TTC549 (cell line): ENCODE results near the gene BEST1.

Source experiments
- FAIRE-seq: peaks from 2 replicates; lab custom pipeline; 2012; peaks lifted over from hg19 to GRCh38; lab: Jason Lieb, UNC

The BEST1 gene

GRCh38 chr11:61916737-61917333 is 33.3 kb upstream of the BEST1 start:
- no peak for FAIRE-seq

DNA sequence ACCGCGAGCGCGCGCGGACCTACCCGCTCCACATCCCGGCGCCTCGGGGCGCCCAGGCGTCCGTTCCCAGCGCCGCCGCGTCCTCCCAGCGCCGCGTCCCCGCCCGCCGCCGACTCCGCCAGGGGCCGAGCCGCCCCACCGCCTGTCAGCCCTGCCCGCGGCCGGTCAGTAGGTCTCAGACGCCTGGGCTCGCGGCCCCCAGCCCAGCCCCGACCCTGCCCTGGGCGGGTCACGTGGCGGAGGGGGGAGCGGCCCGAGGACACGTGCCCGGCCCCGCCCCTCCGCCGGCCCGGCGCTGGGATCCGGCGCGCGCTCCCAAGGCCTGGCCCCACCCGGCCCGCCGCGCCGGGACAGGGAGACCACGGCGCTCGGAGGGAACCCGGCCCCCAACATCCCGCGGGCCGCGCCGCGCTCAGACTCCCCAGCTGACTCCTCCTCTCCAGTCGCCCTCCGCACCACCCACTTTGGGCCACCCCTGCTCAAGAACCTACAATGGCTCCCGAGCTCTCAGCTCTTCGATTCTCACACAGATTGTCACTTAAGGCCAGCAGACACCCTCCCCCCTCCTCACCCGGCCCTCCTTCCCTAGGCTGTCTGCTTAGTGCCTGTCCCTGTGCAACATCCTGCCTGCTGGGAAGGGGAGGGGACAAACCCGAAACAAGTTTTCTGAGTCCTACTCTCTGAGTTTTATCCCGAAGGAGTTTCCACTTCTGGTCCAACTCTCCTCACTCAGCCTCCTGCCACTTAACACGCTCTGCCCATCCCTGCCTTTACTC is 32.6 kb upstream of the BEST1 start, which contains the start of gene RAB3IL1:
Gene RAB3IL1 (minus strand): TSS at position 233 of the 776 bp plus-strand sequence. CDS start 199 bp downstream, at position 34.
- no peak for FAIRE-seq

- no peak for FAIRE-seq
Observed at GRCh38 chr11:61918251-61918937, 31.8 kb upstream of the BEST1 start.

GRCh38 chr11:61918938-61919704 is 31.0 kb upstream of the BEST1 start:
- FAIRE-seq: no peak

DNA sequence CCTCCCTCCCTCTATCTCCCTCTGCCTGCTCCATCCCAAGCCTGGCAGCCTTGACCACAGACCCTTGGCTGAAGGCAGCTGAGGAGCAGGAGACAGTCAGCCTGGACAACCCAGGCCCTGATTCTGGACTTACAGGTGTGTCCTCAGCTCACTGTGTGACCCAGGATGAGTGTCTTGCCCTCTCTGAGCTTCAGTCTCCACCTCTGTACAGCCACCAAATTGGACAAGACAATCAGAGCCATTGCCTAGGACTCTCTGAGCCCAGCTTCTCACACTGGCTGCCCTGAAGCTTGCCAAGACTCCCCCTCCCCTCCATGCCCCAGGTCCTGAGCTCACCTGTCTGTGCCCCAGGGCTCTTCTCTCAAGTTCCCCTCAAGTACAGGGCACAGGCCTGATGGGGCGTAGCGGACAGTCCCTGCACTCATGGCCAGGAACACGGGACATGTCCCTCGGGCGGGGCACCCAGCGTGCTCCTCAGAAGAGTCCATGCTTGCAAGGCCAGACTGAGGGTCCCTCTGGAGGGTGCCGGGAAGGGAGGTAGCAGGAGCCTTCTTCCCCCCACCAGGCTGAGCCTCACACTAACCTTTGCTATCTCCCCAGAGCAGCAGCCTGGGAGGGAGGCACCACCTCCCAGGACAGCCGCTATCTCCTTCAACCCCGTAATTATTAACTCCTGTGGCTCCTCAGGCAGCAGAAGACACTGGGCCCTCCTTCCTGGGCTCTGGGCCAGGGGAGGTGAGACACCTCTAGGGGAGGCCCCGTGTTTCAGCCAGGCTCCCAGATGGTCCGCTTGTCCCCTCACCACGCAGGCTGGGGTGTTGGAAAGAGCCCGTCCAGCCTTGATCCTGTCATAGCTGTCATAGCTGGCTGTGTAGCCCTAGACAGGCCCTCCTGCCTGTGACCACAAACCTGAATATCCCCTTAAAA is 30.2 kb upstream of the BEST1 start:
- no peak for FAIRE-seq

GRCh38 chr11:61921446-61921845 is 28.7 kb upstream of the BEST1 start:
- FAIRE-seq: no peak

DNA sequence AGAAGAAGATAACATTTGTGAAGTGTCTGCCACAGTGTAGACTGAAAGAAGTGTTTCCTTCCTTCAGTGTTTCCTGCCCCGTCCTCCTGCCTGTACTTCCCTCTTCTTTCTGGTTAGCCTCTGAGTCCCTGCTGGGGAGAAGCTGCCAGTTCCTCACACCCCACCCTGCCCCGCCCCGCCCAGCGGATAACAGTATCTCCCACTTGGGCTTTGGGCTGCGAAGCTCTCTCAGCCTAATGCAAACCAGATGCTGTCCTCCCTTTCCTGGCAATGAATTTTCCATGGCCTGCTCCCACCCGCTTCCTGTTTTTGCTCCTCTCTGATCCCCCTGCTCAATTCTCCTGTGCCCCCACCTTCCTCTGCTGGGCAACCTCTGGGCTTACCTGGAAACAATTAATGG is 27.6 kb upstream of the BEST1 start:
- no peak for FAIRE-seq

GRCh38 chr11:61923166-61924063 is 26.7 kb upstream of the BEST1 start:
- FAIRE-seq: no peak

- FAIRE-seq: no peak
Observed at GRCh38 chr11:61924064-61924455, 26.1 kb upstream of the BEST1 start.

DNA sequence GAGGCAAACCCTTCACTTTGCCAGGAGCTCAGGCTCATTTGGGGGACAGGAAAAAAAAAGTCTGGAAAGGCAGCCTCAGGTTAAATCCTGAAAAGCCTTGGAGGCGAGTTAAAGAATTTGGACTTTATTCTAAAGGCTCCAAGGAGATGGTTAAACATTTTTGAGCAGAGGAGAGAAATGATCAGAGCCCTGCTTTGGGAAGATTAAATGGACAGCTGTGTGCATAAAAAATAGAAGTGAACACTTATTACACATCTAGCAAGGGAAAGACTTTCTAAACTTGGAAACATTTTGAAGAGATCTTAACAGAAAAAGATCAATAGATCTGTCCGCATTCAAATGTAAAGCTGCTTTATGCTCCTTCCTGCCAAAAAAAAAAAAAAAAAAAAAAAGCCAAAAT is 24.4 kb upstream of the BEST1 start:
- no peak for FAIRE-seq

DNA sequence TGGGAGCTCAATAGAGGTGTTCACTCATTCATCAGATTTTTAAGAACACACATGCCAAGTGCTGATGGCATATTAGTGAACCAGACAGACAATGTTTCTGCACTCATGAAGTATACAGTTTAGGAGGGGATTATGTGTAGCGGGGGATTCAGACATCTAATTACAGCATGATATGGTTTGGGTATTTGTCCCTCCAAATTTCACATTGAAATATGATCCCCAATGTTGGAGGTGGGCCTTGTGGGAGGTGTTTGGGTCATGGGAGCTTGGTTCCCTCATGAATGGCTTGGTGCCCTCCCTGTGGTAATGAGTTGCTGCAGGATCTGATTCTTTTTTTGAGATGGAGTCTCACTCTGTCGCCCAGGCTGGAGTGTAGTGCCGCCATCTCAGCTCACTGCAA is 23.9 kb upstream of the BEST1 start:
- no peak for FAIRE-seq

GRCh38 chr11:61927501-61927900 is 22.6 kb upstream of the BEST1 start:
- FAIRE-seq: no peak

- FAIRE-seq: no peak
Observed at GRCh38 chr11:61928606-61929005, 21.5 kb upstream of the BEST1 start.

- no peak for FAIRE-seq
Observed at GRCh38 chr11:61930933-61931332, 19.2 kb upstream of the BEST1 start.

- FAIRE-seq: no peak
Observed at GRCh38 chr11:61935861-61936260, 14.3 kb upstream of the BEST1 start.

DNA sequence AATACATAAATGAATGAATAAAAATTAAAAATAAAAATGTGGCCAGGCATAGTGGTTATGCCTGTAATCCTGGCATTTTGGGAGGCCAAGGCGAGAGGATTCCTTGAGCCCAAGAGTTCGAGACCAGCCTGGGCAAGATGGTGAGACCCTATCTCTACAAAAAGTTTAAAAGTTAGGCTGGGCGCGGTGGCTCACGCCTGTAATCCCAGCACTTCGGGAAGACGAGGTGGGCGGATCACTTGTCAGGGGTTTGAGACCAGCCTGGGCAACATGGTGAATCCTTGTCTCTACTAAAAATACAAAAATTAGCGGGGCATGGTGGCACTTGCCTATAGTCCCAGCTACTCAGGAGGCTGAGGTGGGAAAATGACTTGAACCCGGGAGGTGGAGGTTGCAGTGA is 9.7 kb upstream of the BEST1 start:
- no peak for FAIRE-seq

- no peak for FAIRE-seq
Observed at GRCh38 chr11:61945191-61945590, 5.0 kb upstream of the BEST1 start.

DNA sequence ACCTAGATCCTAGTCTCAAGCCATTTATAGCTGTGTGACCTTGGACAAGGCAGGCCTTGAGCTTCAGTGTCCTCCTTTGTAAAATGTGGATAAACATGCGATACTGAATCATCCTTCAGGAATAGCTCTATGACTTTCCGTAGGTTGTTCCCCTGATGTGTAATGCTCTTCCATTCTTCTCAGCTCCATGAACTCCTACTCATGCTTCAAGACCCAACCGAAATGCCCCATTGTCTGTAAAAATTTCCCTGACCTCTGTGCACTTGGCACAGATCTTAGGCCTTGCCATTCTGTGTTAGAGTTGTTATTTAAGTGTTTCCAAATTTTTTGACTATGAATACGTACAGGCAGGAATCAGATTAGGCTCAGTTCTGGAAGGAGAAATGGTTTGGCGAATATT is 3.3 kb upstream of the BEST1 start:
- no peak for FAIRE-seq

DNA sequence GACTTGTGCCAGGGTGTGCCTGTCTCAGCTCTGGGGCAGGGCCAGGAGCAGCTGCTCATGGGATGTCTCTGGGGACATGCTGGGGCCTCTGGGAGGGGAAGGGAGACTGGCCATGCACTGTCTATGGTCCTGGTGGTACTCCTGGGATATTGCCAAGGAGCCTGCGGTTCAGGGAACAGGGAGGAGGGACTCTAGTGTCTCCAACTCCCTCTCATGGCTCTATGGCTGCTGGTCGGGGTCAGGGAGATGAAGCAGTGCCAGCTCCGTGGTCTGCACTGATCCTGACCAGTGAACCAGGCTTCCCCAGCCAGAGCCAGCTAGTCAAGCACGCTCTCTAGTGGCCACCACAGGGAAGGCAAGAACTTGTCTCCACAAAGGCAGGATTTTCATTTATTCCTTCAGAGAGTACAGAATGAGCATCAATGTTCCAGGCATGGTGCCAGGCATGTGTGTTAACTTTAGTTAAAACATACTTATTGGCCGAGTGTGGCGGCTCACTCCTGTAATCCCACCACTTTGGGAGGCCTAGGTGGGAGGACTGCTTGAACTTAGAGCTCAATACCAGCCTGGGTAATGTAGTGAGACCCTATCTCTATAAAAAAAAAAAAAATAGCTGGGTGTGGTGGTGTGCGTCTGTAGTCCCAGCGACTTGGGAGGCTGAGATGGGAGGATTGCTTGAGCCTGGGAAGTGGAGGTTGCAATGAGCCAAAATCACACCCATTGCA is 2.5 kb upstream of the BEST1 start:
- peak; percentile 34 for FAIRE-seq

GRCh38 chr11:61948505-61948904 is 1.6 kb upstream of the BEST1 start:
- no peak for FAIRE-seq
